Activated gamma-delta T cell (primary cell): Measurements from ENCODE around the gene SZT2.

Source experiments
- DNase-seq: peaks from one replicate; lab custom pipeline; 2025; lab: John Stamatoyannopoulos, UW

Gene SZT2

GRCh38 chr1:43423672-43424550 lies 34.2 kb downstream of the SZT2 start:
- no peak for DNase-seq

GRCh38 chr1:43425045-43425444 lies 35.3 kb downstream of the SZT2 start:
- no peak for DNase-seq

- no peak for DNase-seq
Observed at GRCh38 chr1:43426221-43426620, 36.5 kb downstream of the SZT2 start.

GRCh38 chr1:43427524-43427923 lies 37.8 kb downstream of the SZT2 start:
- DNase-seq = no peak

GRCh38 chr1:43427941-43428340 lies 38.2 kb downstream of the SZT2 start:
- no peak for DNase-seq

GRCh38 chr1:43430831-43431230 lies 41.1 kb downstream of the SZT2 start:
- no peak for DNase-seq

GRCh38 chr1:43431676-43432075 lies 42.0 kb downstream of the SZT2 start:
- no peak for DNase-seq

- DNase-seq = no peak
Observed at GRCh38 chr1:43432171-43432860, 42.6 kb downstream of the SZT2 start.

- no peak for DNase-seq
Observed at GRCh38 chr1:43432907-43433306, 43.2 kb downstream of the SZT2 start.

- DNase-seq = no peak
Observed at GRCh38 chr1:43434256-43434655, 44.6 kb downstream of the SZT2 start.

- DNase-seq = no peak
Observed at GRCh38 chr1:43435146-43436145, 45.7 kb downstream of the SZT2 start.

GRCh38 chr1:43436371-43436770 lies 46.7 kb downstream of the SZT2 start:
- no peak for DNase-seq

GRCh38 chr1:43437031-43437973 lies 47.6 kb downstream of the SZT2 start:
- DNase-seq = no peak

GRCh38 chr1:43438006-43438405 lies 48.3 kb downstream of the SZT2 start:
- no peak for DNase-seq

GRCh38 chr1:43438576-43438952 lies 48.9 kb downstream of the SZT2 start:
- no peak for DNase-seq

- no peak for DNase-seq
Observed at GRCh38 chr1:43438953-43439581, 49.4 kb downstream of the SZT2 start.

GRCh38 chr1:43439781-43440180 lies 50.1 kb downstream of the SZT2 start:
- no peak for DNase-seq

- DNase-seq = no peak
Observed at GRCh38 chr1:43440358-43440757, 50.7 kb downstream of the SZT2 start.

- DNase-seq = no peak
Observed at GRCh38 chr1:43441166-43441893, 51.6 kb downstream of the SZT2 start.
